Trophoblast cell (in vitro differentiated cells and primary cell): ENCODE results near the gene BAIAP3.

Source experiments
- DNase-seq, 2 donors: peaks; one replicate each; pipeline ENCODE4 v3.0.0-alpha.2; 2016
- H2AFZ ChIP-seq: 2 replicates; pipeline ENCODE4 v1.6.1; 2013; ENCODE audit warnings: low read length, moderate library complexity, mild to moderate bottlenecking; ENCODE audit not compliant: insufficient read depth, poor library complexity
- H2AK5ac ChIP-seq: 2 replicates; pipeline ENCODE4 v1.6.1; 2013; ENCODE audit warnings: mild to moderate bottlenecking, low read length
- H2BK120ac ChIP-seq: 2 replicates; pipeline ENCODE4 v1.6.1; 2013; ENCODE audit warnings: low read length, mild to moderate bottlenecking, moderate library complexity; ENCODE audit not compliant: insufficient read depth, poor library complexity
- H2BK12ac ChIP-seq: 2 replicates; pipeline ENCODE4 v1.6.1; 2013; ENCODE audit warnings: mild to moderate bottlenecking, low read length, moderate library complexity
- H2BK5ac ChIP-seq: 2 replicates; pipeline ENCODE4 v1.6.1; 2013; ENCODE audit warnings: low read length, low read depth, moderate library complexity, mild to moderate bottlenecking; ENCODE audit not compliant: poor library complexity
- H3K14ac ChIP-seq: 2 replicates; pipeline ENCODE4 v1.6.1; 2013; ENCODE audit warnings: mild to moderate bottlenecking, low read length
- H3K18ac ChIP-seq: 2 replicates; pipeline ENCODE4 v1.6.1; 2013; ENCODE audit warnings: mild to moderate bottlenecking, low read length
- H3K23ac ChIP-seq: 2 replicates; pipeline ENCODE4 v1.6.1; 2013; ENCODE audit warnings: low read length
- H3K27ac ChIP-seq: 2 replicates; pipeline ENCODE4 v1.5.1; 2013; ENCODE audit warnings: low read depth, mild to moderate bottlenecking, inconsistent platforms, low read length, moderate library complexity
- H3K27me3 ChIP-seq: 2 replicates; pipeline ENCODE4 v1.6.1; 2013; ENCODE audit warnings: inconsistent platforms, mild to moderate bottlenecking, low read length, moderate library complexity; ENCODE audit not compliant: insufficient read depth
- H3K36me3 ChIP-seq, 2 experiments: 1 replicate in 1 of 2; 2 replicates in 1 of 2; pipeline ENCODE4 v1.6.1; 2013; ENCODE audit warnings: low read length in 2 of 2, mild to moderate bottlenecking in 2 of 2, moderate library complexity in 1 of 2; ENCODE audit not compliant: insufficient read depth in 2 of 2, control insufficient read depth in 1 of 2
- H3K4ac ChIP-seq: 2 replicates; pipeline ENCODE4 v1.6.1; 2013; ENCODE audit warnings: low read depth, mild to moderate bottlenecking, low read length, moderate library complexity
- H3K4me1 ChIP-seq, 2 experiments: 1 replicate in 1 of 2; 2 replicates in 1 of 2; pipeline ENCODE4 v1.6.1; 2013; ENCODE audit warnings: low read length in 2 of 2, mild to moderate bottlenecking in 2 of 2, moderate library complexity in 1 of 2; ENCODE audit not compliant: insufficient read depth in 2 of 2, control insufficient read depth in 1 of 2
- H3K4me2 ChIP-seq: 2 replicates; pipeline ENCODE4 v1.6.1; 2013; ENCODE audit warnings: inconsistent platforms, mild to moderate bottlenecking, low read length, moderate library complexity
- H3K4me3 ChIP-seq: 2 replicates; pipeline ENCODE4 v1.5.1; 2013; ENCODE audit warnings: mild to moderate bottlenecking, low read depth, low read length, inconsistent platforms
- H3K79me1 ChIP-seq: one replicate; pipeline ENCODE4 v1.6.1; 2013; ENCODE audit warnings: low read length
- H3K79me2 ChIP-seq: 2 replicates; pipeline ENCODE4 v1.6.1; 2013; ENCODE audit warnings: low read length, mild to moderate bottlenecking; ENCODE audit not compliant: control insufficient read depth, insufficient read depth, poor library complexity
- H3K9ac ChIP-seq: 2 replicates; pipeline ENCODE4 v1.6.1; 2013; ENCODE audit warnings: mild to moderate bottlenecking, low read length
- H3K9me3 ChIP-seq: 2 replicates; pipeline ENCODE4 v1.6.1; 2013; ENCODE audit warnings: low read depth, mild to moderate bottlenecking, control low read depth, inconsistent platforms, low read length; ENCODE audit not compliant: insufficient read depth
- H4K12ac ChIP-seq: 2 replicates; pipeline ENCODE4 v1.6.1; 2013; ENCODE audit warnings: low read depth, mild to moderate bottlenecking, low read length, moderate library complexity
- H4K8ac ChIP-seq: 2 replicates; pipeline ENCODE4 v1.6.1; 2013; ENCODE audit warnings: low read depth, mild to moderate bottlenecking, low read length, moderate library complexity
- H4K91ac ChIP-seq: one replicate; pipeline ENCODE4 v1.6.1; 2013; ENCODE audit warnings: low read depth, mild to moderate bottlenecking, low read length, moderate library complexity
- WGBS: extraction: QIAGEN DNeasy Blood & Tissue Kit; methylation state at CpG from one replicate; pipeline ENCODE4 v1.1.7; 2013; ENCODE audit warnings: missing lambda C conversion rate; ENCODE audit not compliant: insufficient read length, insufficient coverage; ENCODE audit errors: extremely low coverage; 5-methylcytosine and 5-hydroxymethylcytosine counted together

Gene BAIAP3

DNA sequence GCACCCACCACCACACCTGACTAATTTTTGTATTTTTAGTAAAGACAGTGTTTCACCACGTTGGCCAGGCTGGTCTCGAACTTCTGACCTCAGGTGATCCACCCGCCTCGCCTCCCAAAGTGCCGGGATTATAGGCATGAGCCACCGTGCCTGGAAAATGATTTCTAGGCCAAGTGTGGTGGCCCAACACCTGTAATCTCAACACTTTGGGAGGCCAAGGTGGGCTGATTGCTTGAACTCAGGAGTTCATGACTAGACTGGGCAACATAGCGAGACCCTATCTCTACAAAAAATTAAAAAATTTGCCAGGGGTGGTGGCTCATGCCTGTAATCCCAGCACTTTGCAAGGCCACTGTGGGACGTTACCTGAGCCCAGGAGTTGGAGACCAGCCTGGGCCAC lies 11.0 kb upstream of the BAIAP3 start:
- peaks cover 77% of the 10 kb centered on the region in 2 experiments for H3K36me3 ChIP-seq
- DNase-seq: no peak
- no peak overlapping the region for H3K4me3 ChIP-seq
- no peak overlapping the region for H2BK12ac ChIP-seq
- H3K79me1 ChIP-seq: no peaks in the 10 kb centered on the region
- no peak overlapping the region for H4K12ac ChIP-seq
- H4K91ac ChIP-seq: no peak overlapping the region
- H2BK5ac ChIP-seq: no peak overlapping the region
- no peak overlapping the region for H3K23ac ChIP-seq
- no peak overlapping the region for H3K27ac ChIP-seq
- H4K8ac ChIP-seq: no peak overlapping the region
- H3K4ac ChIP-seq: no peak overlapping the region
- H2BK120ac ChIP-seq: no peak overlapping the region
- no peaks in the 10 kb centered on the region for H3K27me3 ChIP-seq
- H3K18ac ChIP-seq: no peak overlapping the region
- no peaks in the 10 kb centered on the region for H3K79me2 ChIP-seq
- H3K4me1 ChIP-seq: no peaks in the 10 kb centered on the region
- no peak overlapping the region for H3K14ac ChIP-seq
- peaks cover 4% of the 10 kb centered on the region for H3K9me3 ChIP-seq
- H3K4me2 ChIP-seq: no peak overlapping the region
- H2AK5ac ChIP-seq: no peak overlapping the region
- no CpG with 5 or more reads among the region's 8 CpGs for WGBS
- no peak overlapping the region for H3K9ac ChIP-seq
- H2AFZ ChIP-seq: no peak overlapping the region

DNA sequence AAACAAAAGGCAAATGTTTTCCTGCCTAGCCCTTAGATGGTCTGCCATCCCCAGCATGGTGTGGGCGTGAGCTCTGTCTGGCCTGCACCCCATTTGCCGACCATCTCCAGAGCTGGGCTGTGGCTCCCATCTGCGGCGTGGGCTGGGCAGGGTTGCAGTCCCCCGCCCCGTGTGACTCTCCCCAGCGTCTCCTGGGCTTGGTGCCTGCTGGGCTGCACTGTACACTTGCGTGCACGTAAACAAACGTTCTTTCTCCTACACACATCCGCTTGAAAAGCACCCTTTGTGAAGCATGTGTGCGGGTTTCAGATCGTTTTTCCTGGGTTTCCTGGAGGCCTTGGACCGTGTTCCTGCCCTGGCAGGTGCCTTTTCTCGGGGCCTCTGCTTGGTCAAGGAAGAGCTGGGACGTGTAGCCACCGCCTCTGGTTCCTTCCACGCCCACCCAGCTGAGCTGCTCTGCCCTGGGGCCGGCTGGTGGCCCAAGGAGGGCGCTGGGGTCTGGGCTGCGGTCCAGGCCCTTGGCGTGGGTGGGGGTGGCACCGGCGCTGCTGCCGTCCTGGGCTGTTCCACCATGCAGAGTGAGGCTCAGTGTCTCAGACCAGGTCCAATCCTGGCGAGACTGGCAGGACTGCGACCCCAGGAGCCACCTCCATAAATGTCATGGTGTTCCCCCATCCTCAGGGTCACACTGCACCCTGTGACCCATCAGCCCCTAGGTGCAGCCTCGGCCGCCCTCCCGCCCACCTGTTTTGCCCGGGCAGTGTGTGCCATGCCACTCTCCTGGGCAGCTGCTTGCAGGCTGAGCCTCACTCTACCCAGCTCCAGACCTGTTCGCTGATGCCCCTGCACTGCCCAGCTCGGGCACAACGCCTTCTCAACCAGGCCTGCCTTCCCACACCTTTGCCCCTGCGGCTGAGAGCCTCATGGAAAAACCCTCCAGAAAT lies 9.9 kb upstream of the BAIAP3 start:
- Histone ChIP-seq H3K79me1 (no peaks in the 10 kb centered on the region), H3K79me2 (no peaks in the 10 kb centered on the region), H4K91ac (no peak overlapping the region), H4K12ac (no peak overlapping the region), H2BK120ac (no peak overlapping the region), H3K9me3 (peaks cover 4% of the 10 kb centered on the region), H3K9ac (no peak overlapping the region), H2AK5ac (no peak overlapping the region), H3K4me3 (no peak overlapping the region), H2BK12ac (no peak overlapping the region), H2BK5ac (no peak overlapping the region), H3K27me3 (no peaks in the 10 kb centered on the region), H3K27ac (no peak overlapping the region), H2AFZ (no peak overlapping the region), H3K4ac (no peak overlapping the region), H4K8ac (no peak overlapping the region), H3K36me3 (peaks cover 65% of the 10 kb centered on the region in 2 experiments), H3K18ac (no peak overlapping the region), H3K4me1 (no peaks in the 10 kb centered on the region), H3K14ac (no peak overlapping the region), H3K23ac (no peak overlapping the region), H3K4me2 (no peak overlapping the region)
- whole genome bisulfite sequencing: no CpG with 5 or more reads among the region's 35 CpGs
- DNase-seq: no peak

DNA sequence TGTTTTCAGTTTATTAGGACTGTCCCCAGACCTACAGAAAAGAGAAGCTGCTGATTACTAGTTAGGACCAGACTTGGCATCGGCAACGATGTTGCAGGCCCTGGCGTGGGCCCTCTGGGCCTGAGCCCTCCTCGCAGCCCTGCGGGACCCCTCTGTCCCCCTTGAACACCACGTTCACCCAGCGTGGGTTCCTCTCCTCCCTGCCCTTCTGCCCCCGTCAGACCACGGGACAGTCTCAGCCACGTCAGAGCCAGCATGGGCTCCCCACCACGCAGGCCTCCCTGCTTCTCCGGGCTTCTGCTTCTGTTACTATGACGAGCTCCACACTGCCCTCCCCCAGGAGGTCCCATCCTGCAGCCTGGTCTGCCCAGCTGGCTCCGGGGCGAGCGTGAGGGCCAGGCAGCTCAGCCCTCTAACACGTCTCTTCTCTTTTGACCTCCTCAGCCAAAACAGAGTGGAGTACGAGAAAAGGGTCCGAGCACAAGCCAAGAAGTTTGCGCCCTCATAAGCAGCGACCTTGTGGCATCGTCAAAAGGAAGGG lies 9.1 kb upstream of the BAIAP3 start:
- Histone ChIP-seq H3K18ac (no peak overlapping the region), H3K23ac (no peak overlapping the region), H2BK5ac (no peak overlapping the region), H3K27ac (no peak overlapping the region), H3K79me2 (no peaks in the 10 kb centered on the region), H3K4me3 (no peak overlapping the region), H3K4ac (no peak overlapping the region), H3K9me3 (peaks cover under 1% of the 10 kb centered on the region), H4K8ac (no peak overlapping the region), H3K27me3 (no peaks in the 10 kb centered on the region), H4K91ac (no peak overlapping the region), H3K36me3 (peaks cover 58% of the 10 kb centered on the region in 2 experiments), H3K9ac (no peak overlapping the region), H3K79me1 (no peaks in the 10 kb centered on the region), H4K12ac (no peak overlapping the region), H2AFZ (no peak overlapping the region), H3K14ac (no peak overlapping the region), H2BK12ac (no peak overlapping the region), H3K4me2 (no peak overlapping the region), H2AK5ac (no peak overlapping the region), H2BK120ac (no peak overlapping the region), H3K4me1 (no peaks in the 10 kb centered on the region)
- no CpG with 5 or more reads among the region's 22 CpGs for whole genome bisulfite sequencing
- no peak for DNase-seq

DNA sequence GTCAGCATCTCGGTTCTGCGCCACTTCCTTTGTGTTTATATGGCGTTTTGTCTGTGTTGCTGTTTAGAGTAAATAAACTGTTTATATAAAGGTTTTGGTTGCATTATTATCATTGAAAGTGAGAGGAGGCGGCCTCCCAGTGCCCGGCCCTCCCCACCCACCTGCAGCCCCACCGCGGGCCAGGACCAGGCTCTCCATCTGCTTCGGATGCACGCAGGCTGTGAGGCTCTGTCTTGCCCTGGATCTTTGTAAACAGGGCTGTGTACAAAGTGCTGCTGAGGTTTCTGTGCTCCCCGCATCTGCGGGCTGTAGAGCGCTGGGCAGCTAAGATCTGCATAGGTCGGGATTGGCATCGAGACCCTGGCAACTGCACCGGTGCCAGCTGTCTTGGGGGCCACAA lies 8.2 kb upstream of the BAIAP3 start:
- WGBS: no CpG with 5 or more reads among the region's 15 CpGs
- no peak overlapping the region for H3K14ac ChIP-seq
- H3K4me3 ChIP-seq: no peak overlapping the region
- no peak overlapping the region for H4K12ac ChIP-seq
- no peak overlapping the region for H3K4me2 ChIP-seq
- H3K4ac ChIP-seq: no peak overlapping the region
- H2AFZ ChIP-seq: no peak overlapping the region
- no peak for DNase-seq
- H2BK12ac ChIP-seq: no peak overlapping the region
- peaks cover 49% of the 10 kb centered on the region in 2 experiments for H3K36me3 ChIP-seq
- H3K9ac ChIP-seq: no peak overlapping the region
- H4K8ac ChIP-seq: no peak overlapping the region
- H3K27ac ChIP-seq: no peak overlapping the region
- no peaks in the 10 kb centered on the region for H3K79me1 ChIP-seq
- H3K9me3 ChIP-seq: peaks cover under 1% of the 10 kb centered on the region
- H2BK120ac ChIP-seq: no peak overlapping the region
- H2BK5ac ChIP-seq: no peak overlapping the region
- H3K4me1 ChIP-seq: no peaks in the 10 kb centered on the region
- no peak overlapping the region for H4K91ac ChIP-seq
- no peak overlapping the region for H3K18ac ChIP-seq
- no peaks in the 10 kb centered on the region for H3K79me2 ChIP-seq
- no peak overlapping the region for H2AK5ac ChIP-seq
- H3K23ac ChIP-seq: no peak overlapping the region
- H3K27me3 ChIP-seq: no peaks in the 10 kb centered on the region
